MM.1S (cell line): ENCODE data around the gene TET3.

Experiments used
- CTCF ChIP-seq: fragments of 300-600 bp; sonication (generic); IDR thresholded peaks from 2 replicates; pipeline ENCODE4 v1.5.1; 2016; ENCODE audit warnings: antibody characterized with exemption, low read length, mixed read lengths
- EZH2 ChIP-seq: fragments of 300-600 bp; sonication (generic); optimal IDR thresholded peaks from 2 replicates; pipeline ENCODE3; 2017; ENCODE audit warnings: low read depth, mild to moderate bottlenecking, antibody characterized with exemption, low read length, mixed read lengths

GRCh38 chr2:74029714-74030397, 45.1 kb downstream of the TET3 start:
- no peak for TF ChIP-seq CTCF
- no peak for TF ChIP-seq EZH2
